GM12878 (cell line): ENCODE data around the gene ZBED3. TPM values are rescaled to one million over a fixed set of nuclear protein-coding genes. Genes with fewer than 3 reads are reported as not detected.

Experiments used
- ATAC-seq: fragments of 200-7000 bp; cut with Tn5 transposase; 3 replicates; pipeline ENCODE4 v1.9.1; 2020; ENCODE audit warnings: mild to moderate bottlenecking, moderate library complexity
- BruUV-seq: library from RNA; stranded (reverse); fragments of 400-500 nt; replicated peaks from 2 replicates; lab custom pipeline; 2021; lab: Mats Ljungman, UMichigan
- CTCF ChIA-PET: fragments of 300-600 bp; sonication (Branson Sonifier 250); formaldehyde crosslinking; extraction: SDS; loops from one replicate; lab custom pipeline; 2021; ENCODE audit warnings: inconsistent platforms; lab: Yijun Ruan, JAX
- POLR2A ChIA-PET: fragments of 350-600 bp; formaldehyde crosslinking; extraction: SDS; loops from one replicate; lab custom pipeline; 2021; ENCODE audit warnings: inconsistent platforms; lab: Charles Lee
- RAD21 ChIA-PET: fragments of 300-600 bp; sonication (Branson Sonifier 250); formaldehyde crosslinking; loops from one replicate; lab custom pipeline; 2023; ENCODE audit warnings: antibody characterized with exemption; ENCODE audit not compliant: unreplicated experiment; lab: Charles Lee
- SMC1A ChIA-PET: fragments of 300-600 bp; sonication (Branson Sonifier 250); formaldehyde crosslinking; loops from one replicate; lab custom pipeline; 2023; ENCODE audit not compliant: unreplicated experiment, uncharacterized antibody; lab: Charles Lee
- DNase-seq: peaks from one replicate; pipeline ENCODE4 v3.0.0-alpha.2; 2011; ENCODE audit warnings: low read depth, low spot score
- FAIRE-seq: peaks from 3 replicates; lab custom pipeline; 2011; peaks lifted over from hg19 to GRCh38; lab: Jason Lieb, UNC
- H2AFZ ChIP-seq: 2 replicates; pipeline ENCODE4 v1.6.0; 2011; ENCODE audit warnings: low read depth, low read length, control low read depth; ENCODE audit not compliant: control insufficient read depth
- H3K27ac ChIP-seq: 2 replicates; pipeline ENCODE4 v1.5.1; 2011; ENCODE audit warnings: control low read depth; ENCODE audit not compliant: control insufficient read depth, insufficient read depth
- H3K27me3 ChIP-seq, 2 experiments: replicated peaks in 1 of 2; 2 replicates each; pipeline versions ENCODE4 v1.6.0 to v1.6.1; 2011; ENCODE audit warnings: low read length in 1 of 2; ENCODE audit not compliant: control insufficient read depth in 2 of 2, insufficient read depth in 2 of 2
- H3K36me3 ChIP-seq, 2 experiments: 2 replicates each; pipeline ENCODE4 v1.5.1; 2011; ENCODE audit warnings: low read length in 1 of 2; ENCODE audit not compliant: control insufficient read depth in 2 of 2, insufficient read depth in 2 of 2
- H3K4me1 ChIP-seq: 2 replicates; pipeline ENCODE4 v1.6.1; 2011; ENCODE audit warnings: mild to moderate bottlenecking, low read length, moderate library complexity, mixed read lengths; ENCODE audit not compliant: control insufficient read depth, insufficient read depth
- H3K4me2 ChIP-seq: 2 replicates; pipeline ENCODE4 v1.6.0; 2011; ENCODE audit warnings: control low read depth; ENCODE audit not compliant: control insufficient read depth, insufficient read depth
- H3K4me3 ChIP-seq: fragments of 200-600 bp; sonication (generic); 2 replicates; pipeline ENCODE4 v1.5.1; 2016
- H3K79me2 ChIP-seq: 2 replicates; pipeline ENCODE4 v1.6.0; 2011; ENCODE audit warnings: low read length; ENCODE audit not compliant: control insufficient read depth, insufficient read depth
- H3K9ac ChIP-seq: 2 replicates; pipeline ENCODE4 v1.8.0; 2011; ENCODE audit warnings: low read length, control low read depth, mixed read lengths; ENCODE audit not compliant: control insufficient read depth, insufficient read depth
- H3K9me3 ChIP-seq: replicated peaks from 3 replicates; pipeline ENCODE4 v1.5.1; 2011; ENCODE audit warnings: mild to moderate bottlenecking, low read length; ENCODE audit not compliant: control insufficient read depth, insufficient read depth
- H4K20me1 ChIP-seq: 2 replicates; pipeline ENCODE4 v1.6.0; 2011; ENCODE audit not compliant: control insufficient read depth, insufficient read depth
- CREM ChIP-seq: IDR thresholded peaks from 2 replicates; pipeline ENCODE4 v1.6.1; 2014; ENCODE audit warnings: antibody characterized with exemption, low read depth
- CTCF ChIP-seq, 3 experiments: IDR thresholded peaks in 2 of 3; conservative IDR thresholded peaks in 1 of 3; 2 replicates each; pipeline ENCODE4 v1.5.1; 2011; ENCODE audit warnings: low read depth in 3 of 3, low read length in 3 of 3, mild to moderate bottlenecking in 3 of 3, control low read depth in 2 of 3, moderate library complexity in 2 of 3, inconsistent platforms in 1 of 3, mixed read lengths in 1 of 3; ENCODE audit not compliant: control insufficient read depth in 2 of 3, insufficient read depth in 1 of 3; ENCODE audit errors: extremely low read depth in 1 of 3
- WGBS: methylation state at CpG from one replicate; pipeline ENCODE4 v1.1.6; 2016; ENCODE audit warnings: low lambda C conversion rate; ENCODE audit not compliant: insufficient replicate concordance, insufficient coverage; ENCODE audit errors: missing lambda C conversion rate; 5-methylcytosine and 5-hydroxymethylcytosine counted together
- in situ Hi-C: fragments of 300-500 bp; cut with MboI; formaldehyde crosslinking; loops from 9 replicates; pipeline ENCODE4 v1.14.3; 2018; ENCODE audit warnings: mixed read lengths
- intact Hi-C: fragments of 100-400 bp; cut with micrococcal nuclease; formaldehyde crosslinking; loops from one replicate; pipeline ENCODE4 v1.14.2; 2022; ENCODE audit not compliant: unreplicated experiment
- polyA plus RNA-seq, 11 experiments: library from polyadenylated mRNA; depleted of rRNA in 4 of 11; unstranded in 6 of 11; stranded (reverse) in 5 of 11; fragments of >200 nt; fragmentation: Nextera tagmentation in 4 of 11; fragmentation: Illumina TruSeq in 1 of 11; extraction: Ambion mirVana in 4 of 11; extraction: Trizol in 1 of 11; gene quantifications; 1 replicate in 1 of 11; 2 replicates in 10 of 11; pipeline versions ENCODE4 v1.2.1 to v1.2.3, GENCODE V29; 2011 to 2016; ENCODE audit warnings: inconsistent platforms in 2 of 11, missing spikeins in 2 of 11, low read depth in 1 of 11
- total RNA-seq, 4 experiments: library from RNA; depleted of rRNA in 3 of 4; stranded (reverse); fragments of >200 nt in 3 of 4; fragmentation: Illumina TruSeq in 1 of 4; extraction: Trizol in 1 of 4; gene quantifications; 2 replicates each; pipeline versions ENCODE4 v1.2.1 to v1.2.3, GENCODE V29; 2013 to 2021

The ZBED3 gene
- total and polyA plus RNA-seq, 10 of the 15 experiments (the other 5 are each of a cell fraction or from before 2014, with no cell fraction given): 1.0 to 16.9 (median 2.5) TPM

- FAIRE-seq: no peak
- in situ Hi-C loops: no loop called here
Measured at GRCh38 chr5:77064040-77064439, 23.0 kb downstream of the ZBED3 start.

More at GRCh38 chr5:77064040-77064439, 23.0 kb downstream of the ZBED3 start:
- no peaks in the 10 kb centered on the region for H3K79me2 ChIP-seq
- 97% methylated on average over 3 of the region's 3 CpGs for WGBS
- peaks cover 10% of the 10 kb centered on the region; the same call in 1 of the 2 replicates for H3K4me1 ChIP-seq
- TF ChIP-seq CREM (no peak), CTCF (IDR thresholded peaks at IDR 0.05 in 2 of 3, conservative IDR thresholded peaks at IDR 0.05 in 1 of 3; ENCODE audit: control insufficient read depth in 2 of 3, extremely low read depth in 1 of 3, insufficient read depth in 1 of 3, low read depth in 3 of 3, low read length in 3 of 3) (peak in 2 of 3 experiments; percentile 5 to 32; a peak in 2 of 6 replicates)
- H3K36me3 ChIP-seq: peaks cover 0 to 18% of the 10 kb centered on the region in 2 experiments; a peak in 3 of 4 replicates
- H4K20me1 ChIP-seq: no peaks in the 10 kb centered on the region
- H3K4me2 ChIP-seq: no peak overlapping the region
- no peaks in the 10 kb centered on the region; the same call in 2 of the 3 replicates for H3K9me3 ChIP-seq
- POLR2A ChIA-PET: no interaction called here
- H3K27me3 ChIP-seq: no peaks in the 10 kb centered on the region
- no peak overlapping the region for H3K9ac ChIP-seq
- no peak for ATAC-seq
- RAD21 ChIA-PET: no interaction called here
- DNase-seq: no peak
- BruUV-seq: no TSS peak
- CTCF ChIA-PET: interaction anchor here (0.9 kb wide), 1 partner anchor 194 kb away, joined by 5 read pairs; no protein-coding TSS in a partner anchor
- no peak overlapping the region for H2AFZ ChIP-seq
- intact Hi-C loops: no loop called here
- H3K27ac ChIP-seq: no peak overlapping the region
- no peak overlapping the region for H3K4me3 ChIP-seq
- SMC1A ChIA-PET: interaction anchor here (1.2 kb wide), 1 partner anchor 46 kb away, joined by 3 read pairs; no protein-coding TSS in a partner anchor
